BJ (cell line): ENCODE measurements around the gene MYBPH. TPM values are rescaled to one million over a fixed set of nuclear protein-coding genes. Genes with fewer than 3 reads are reported as not detected.

Experiments
- CTCF ChIA-PET: fragments of 350-600 bp; formaldehyde crosslinking; extraction: SDS; loops from one replicate; lab custom pipeline; 2021; ENCODE audit warnings: antibody characterized with exemption, inconsistent platforms; lab: Yijun Ruan, JAX
- POLR2A ChIA-PET: fragments of 300-600 bp; sonication (Branson Sonifier 250); formaldehyde crosslinking; extraction: SDS; loops from one replicate; lab custom pipeline; 2021; ENCODE audit warnings: antibody characterized with exemption; lab: Charles Lee
- DNase-seq: peaks from one replicate; pipeline ENCODE4 v3.0.0-alpha.2; 2011; ENCODE audit warnings: low read depth
- H3K27me3 ChIP-seq: 2 replicates; pipeline ENCODE4 v1.6.0; 2011; ENCODE audit warnings: low read length; ENCODE audit not compliant: control insufficient read depth, insufficient read depth
- H3K36me3 ChIP-seq: 2 replicates; pipeline ENCODE4 v1.5.1; 2011; ENCODE audit warnings: low read length; ENCODE audit not compliant: control insufficient read depth, insufficient read depth
- H3K4me3 ChIP-seq: 2 replicates; pipeline ENCODE4 v1.5.1; 2011; ENCODE audit warnings: low read depth, mild to moderate bottlenecking, control low read depth, low read length
- CTCF ChIP-seq: IDR thresholded peaks from 2 replicates; pipeline ENCODE4 v1.5.1; 2011; ENCODE audit warnings: low read depth, mild to moderate bottlenecking, control low read depth, inconsistent platforms, low read length, moderate library complexity; ENCODE audit not compliant: insufficient read depth
- polyA plus RNA-seq: library from polyadenylated mRNA; depleted of rRNA; stranded (reverse); fragments of >200 nt; gene quantifications from 2 replicates; pipeline ENCODE4 v1.2.3, GENCODE V29; 2011

Gene MYBPH
- polyA plus RNA-seq, 1 experiment: not detected

- POLR2A ChIA-PET: no interaction called here
These were observed 23.2 kb downstream of the MYBPH start for GRCh38 chr1:203152158-203153034.

GRCh38 chr1:203151362-203152157 is 24.1 kb downstream of the MYBPH start:
- CTCF ChIA-PET: interaction anchor here (1.1 to 4.9 kb wide), 4 partner anchors 10 to 112 kb away, joined by 3 to 36 read pairs (median 6); no protein-coding TSS in a partner anchor

More at GRCh38 chr1:203152158-203153034, 23.2 kb downstream of the MYBPH start:
- H3K36me3 ChIP-seq: no peaks in the 10 kb centered on the region
- H3K4me3 ChIP-seq: no peak overlapping the region
- no peak for DNase-seq
- CTCF ChIA-PET: interaction anchor here (0.6 to 4.9 kb wide), 5 partner anchors 10 to 117 kb away, joined by 3 to 36 read pairs (median 4); no protein-coding TSS in a partner anchor
- no peak for TF ChIP-seq CTCF
- no peaks in the 10 kb centered on the region for H3K27me3 ChIP-seq

GRCh38 chr1:203150511-203151297 is 24.9 kb downstream of the MYBPH start:
- H3K4me3 ChIP-seq: no peak overlapping the region
- H3K36me3 ChIP-seq: no peaks in the 10 kb centered on the region
- POLR2A ChIA-PET: interaction anchor here (0.5 kb wide), 1 partner anchor 581 kb away, joined by 14 read pairs; no protein-coding TSS in a partner anchor
- DNase-seq: no peak
- CTCF ChIA-PET: interaction anchor here (1.0 to 4.9 kb wide), 5 partner anchors 9 to 112 kb away, joined by 3 to 36 read pairs (median 7); no protein-coding TSS in a partner anchor
- TF ChIP-seq CTCF: no peak
- no peaks in the 10 kb centered on the region for H3K27me3 ChIP-seq

More at GRCh38 chr1:203151362-203152157, 24.1 kb downstream of the MYBPH start:
- no peak overlapping the region for H3K4me3 ChIP-seq
- no peaks in the 10 kb centered on the region for H3K36me3 ChIP-seq
- no peak for DNase-seq
- TF ChIP-seq CTCF: no peak
- no peaks in the 10 kb centered on the region for H3K27me3 ChIP-seq
- POLR2A ChIA-PET: no interaction called here

GRCh38 chr1:203149188-203149840 is 26.3 kb downstream of the MYBPH start:
- ChIA-PET CTCF (interaction anchor here (1.1 to 9.6 kb wide), 6 partner anchors 16 to 110 kb away, joined by 3 to 67 read pairs (median 6); partner anchors contain the start of gene ADORA1), POLR2A (no interaction called here)
- no peak for DNase-seq
- H3K27me3 ChIP-seq: no peaks in the 10 kb centered on the region
- H3K36me3 ChIP-seq: no peaks in the 10 kb centered on the region
- TF ChIP-seq CTCF: no peak
- no peak overlapping the region for H3K4me3 ChIP-seq
